GM20431 (cell line): ENCODE data around the gene PIAS4.

Source experiments
- in situ Hi-C: fragments of 300-500 bp; cut with MseI, MboI; formaldehyde crosslinking; loops from one replicate; pipeline ENCODE4 v1.15.0; 2020; ENCODE audit warnings: low sequenced_read_pairs; ENCODE audit not compliant: unreplicated experiment

Gene PIAS4

DNA sequence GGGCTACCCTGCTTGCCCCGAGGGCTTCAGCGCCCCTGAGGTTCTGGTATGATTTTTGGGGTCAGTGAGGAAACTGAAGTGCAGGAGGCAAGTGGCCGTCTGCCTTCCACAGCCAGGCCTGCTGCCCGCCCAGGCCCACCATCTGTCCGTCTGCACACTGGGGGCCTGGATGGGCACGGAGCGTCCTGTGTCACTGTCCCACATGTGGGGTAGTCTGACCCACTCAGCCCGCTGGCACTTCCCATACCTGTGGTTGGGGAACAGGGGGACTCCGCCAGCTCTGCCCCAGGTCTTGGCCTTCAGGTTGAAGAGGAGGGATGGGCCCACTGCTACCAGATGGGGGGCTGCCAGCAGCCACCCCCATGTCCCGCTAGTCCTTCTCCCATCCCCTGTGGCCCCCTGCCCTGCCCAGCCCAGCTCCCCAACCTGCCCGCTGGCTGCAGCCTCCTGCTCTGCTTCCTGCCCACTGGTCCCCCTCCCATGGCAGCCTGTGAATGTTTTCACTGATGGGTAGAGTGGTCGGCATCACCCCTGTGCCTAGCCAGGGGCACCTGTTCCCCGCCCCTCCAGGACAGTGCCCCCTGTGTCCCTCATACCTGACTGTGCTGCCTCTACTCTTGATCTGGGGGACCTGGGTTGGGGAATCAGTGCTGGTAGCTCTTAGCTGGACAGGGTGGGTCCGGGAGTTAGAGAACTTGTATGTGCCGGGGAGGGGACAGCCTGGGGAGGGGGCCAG lies 9.5 kb downstream of the PIAS4 start:
- in situ Hi-C loops, result no loop called here

DNA sequence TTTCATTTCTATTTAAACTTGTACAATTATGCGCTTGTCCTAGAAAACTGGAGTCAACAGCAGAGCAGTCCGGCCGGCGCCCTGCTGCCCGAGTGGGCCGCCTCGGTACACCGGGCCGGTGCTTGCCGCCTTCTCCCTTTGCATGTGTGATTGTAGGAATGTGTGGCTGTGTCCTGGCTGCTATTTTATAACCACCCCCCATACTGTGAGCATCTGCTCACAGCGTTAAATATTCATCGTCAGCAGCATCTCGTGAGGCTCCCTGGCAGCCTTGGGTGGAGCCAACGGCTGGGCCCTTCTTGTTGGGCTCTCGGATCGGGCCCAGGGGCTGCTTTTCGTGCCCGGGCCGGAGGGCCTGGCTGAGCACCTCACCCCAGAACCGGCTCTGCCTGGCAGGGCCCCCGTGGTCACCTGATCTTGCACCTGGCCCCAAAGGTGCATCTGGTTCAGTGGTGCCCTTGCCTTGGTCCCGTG lies 10.6 kb downstream of the PIAS4 start:
- in situ Hi-C loops, result no loop called here

DNA sequence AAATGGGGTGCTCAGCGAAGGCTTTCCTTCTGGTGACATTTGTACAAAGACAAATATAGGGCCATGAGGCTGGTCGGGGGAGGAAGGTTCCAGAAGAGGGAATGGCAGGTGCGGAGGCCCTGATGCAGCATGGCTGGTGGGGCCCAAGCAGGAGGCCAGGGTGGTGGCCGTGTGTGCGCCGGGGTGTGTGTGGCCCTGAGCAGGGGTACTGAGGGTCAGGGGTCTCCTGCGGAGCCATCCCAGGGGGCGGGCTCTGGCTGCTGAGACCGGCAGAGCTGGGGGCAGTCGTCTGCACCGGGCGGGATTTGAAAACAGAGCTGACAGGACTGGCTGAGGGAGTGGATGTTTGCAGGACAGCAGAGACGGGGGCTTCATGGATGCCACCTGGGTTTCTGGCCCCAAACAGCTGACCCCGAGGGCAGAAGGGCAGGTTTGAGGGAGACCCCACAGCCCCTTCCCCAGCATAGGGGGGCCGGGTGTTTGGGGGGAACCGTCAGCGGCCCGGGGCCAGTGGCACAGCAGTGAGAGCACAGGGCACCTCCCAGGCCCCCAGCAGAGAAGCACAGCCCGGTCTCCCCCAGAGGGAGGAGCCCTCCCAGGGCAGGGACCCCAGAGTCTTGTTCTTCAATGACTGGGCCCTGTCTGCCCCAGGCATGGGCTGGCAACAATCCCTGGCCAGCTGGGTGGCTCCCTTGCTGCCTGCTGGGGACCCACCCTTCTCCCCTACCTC lies 11.4 kb downstream of the PIAS4 start:
- in situ Hi-C loops, result no loop called here

DNA sequence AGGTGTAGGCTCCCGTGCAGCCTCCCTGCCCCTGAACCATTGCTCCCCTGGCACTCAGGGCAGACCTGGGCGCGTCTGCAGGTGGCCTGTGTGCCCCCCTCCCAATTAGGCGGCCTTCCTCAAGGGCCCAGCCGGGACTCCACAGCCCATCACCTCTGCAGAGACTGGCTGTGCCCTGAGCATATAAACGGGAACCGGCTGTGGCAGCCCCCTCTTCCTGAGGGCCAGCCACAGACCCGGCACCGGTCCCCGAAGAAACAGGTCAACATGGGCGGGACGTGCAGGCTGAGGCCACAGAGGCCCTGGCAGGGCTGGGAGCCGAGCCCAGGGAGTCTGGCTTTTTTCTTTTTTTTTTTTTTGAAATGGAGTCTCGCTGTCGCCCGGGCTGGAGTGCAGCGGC lies 12.0 kb downstream of the PIAS4 start:
- in situ Hi-C loops, result no loop called here

DNA sequence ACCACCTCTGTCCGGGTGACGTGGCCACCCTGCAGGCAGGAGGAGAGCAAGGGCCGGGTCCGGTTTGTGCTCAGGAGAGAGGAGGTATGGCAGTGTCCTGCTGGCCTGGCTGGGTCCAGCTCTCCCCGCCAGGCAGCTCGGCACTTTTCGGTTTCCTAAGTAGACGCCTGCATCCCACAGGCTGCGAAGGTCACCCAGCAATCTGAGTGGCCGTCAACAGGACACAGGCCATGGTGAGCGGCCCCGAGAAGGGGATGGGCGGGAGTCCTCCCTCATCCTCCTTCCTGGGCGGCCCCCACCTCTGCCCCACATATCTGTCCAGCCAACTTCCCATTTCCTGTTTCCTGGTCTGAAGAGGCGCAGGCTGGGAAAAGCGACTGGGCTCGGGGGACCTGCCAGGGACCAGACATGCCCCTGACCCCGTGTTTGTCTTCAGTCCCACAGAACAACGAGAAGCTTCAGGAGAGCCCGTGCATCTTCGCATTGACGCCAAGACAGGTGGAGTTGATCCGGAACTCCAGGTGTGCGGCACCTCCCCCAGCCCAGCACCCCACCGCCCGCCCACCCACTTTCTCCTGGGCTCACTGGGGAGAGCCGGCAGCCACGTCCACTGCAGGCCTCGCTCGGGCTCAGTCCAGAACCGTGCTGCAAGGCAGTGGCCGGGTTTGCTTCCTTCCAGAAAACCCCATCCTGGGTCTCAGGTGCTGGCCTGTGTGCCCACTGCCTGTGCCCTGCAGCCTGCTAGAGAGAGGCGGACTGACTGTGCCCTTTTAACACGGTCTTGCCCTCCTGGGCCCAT lies 16.3 kb downstream of the PIAS4 start:
- in situ Hi-C loops, result no loop called here

DNA sequence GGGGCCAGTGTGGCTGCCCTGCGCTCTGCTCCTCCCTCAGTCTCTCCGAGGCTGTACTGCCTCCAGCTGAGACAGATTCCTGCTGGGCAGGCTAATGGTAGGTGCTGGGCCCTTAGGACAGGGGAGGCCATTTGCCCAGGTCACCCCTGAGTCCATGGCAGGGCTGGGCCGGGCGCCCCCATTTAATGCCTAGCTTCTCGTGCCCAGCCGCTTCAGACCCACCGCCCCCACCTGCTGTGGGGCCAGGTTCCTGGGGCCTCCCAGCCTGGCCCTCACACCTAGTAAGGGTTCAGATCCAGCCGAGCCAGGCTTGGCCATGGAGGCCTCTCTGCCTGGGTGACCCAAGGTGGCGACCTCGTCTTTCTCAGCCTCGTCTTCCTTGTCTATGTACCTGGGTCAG lies 17.8 kb downstream of the PIAS4 start:
- in situ Hi-C loops, result no loop called here

DNA sequence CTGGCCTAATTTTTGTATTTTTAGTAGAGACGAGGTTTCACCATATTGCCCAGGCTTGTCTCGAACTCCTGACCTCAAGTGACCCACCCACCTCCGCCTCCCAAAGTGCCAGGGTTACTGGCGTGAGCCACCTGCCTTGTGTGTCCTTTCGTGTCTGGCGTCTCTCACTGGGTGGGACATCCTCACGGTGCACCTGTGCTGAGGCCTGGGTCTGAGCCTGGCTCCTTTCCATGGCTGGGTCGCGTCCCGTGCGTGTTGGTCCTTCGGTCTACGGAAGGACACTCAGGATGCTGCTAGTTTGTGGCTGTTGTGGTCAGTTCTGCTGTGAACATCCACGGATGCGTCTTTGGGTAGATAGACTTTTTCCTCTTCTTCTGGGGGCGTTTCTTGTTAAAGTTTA lies 19.6 kb downstream of the PIAS4 start:
- in situ Hi-C loops, result no loop called here

DNA sequence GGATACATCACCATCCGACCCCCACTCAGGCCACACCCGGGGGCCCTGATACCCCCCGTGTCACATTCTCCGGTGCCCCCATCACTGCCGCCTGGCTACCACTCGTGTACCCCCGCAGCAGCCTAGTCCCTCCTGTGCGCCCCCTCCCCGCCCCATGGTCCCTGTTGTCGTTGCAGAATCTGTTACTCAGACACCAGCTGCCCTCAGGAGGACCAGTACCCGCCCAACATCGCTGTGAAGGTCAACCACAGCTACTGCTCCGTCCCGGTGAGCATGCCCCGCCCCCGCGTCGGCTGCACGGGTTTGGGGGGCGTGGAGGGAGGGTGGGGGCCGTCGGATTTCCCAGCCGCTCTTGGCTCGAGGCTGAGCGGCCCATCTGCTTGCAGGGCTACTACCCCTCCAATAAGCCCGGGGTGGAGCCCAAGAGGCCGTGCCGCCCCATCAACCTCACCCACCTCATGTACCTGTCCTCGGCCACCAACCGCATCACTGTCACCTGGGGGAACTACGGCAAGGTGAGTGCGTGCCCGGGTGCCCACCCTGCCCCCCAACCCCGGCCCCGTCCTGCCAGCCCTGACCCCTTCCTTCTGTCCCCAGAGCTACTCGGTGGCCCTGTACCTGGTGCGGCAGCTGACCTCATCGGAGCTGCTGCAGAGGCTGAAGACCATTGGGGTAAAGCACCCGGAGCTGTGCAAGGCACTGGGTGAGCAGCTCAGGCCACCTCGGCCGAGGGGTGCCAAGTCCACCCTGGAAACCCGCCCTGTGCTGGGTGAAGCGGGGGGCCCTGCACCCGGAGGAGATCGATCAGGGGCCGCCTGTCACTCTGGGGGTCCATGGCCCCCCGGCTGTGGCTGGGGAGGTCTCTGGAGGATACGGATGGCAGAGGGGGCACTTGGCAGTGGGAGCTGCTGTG lies 21.1 kb downstream of the PIAS4 start:
- in situ Hi-C loops, result no loop called here

DNA sequence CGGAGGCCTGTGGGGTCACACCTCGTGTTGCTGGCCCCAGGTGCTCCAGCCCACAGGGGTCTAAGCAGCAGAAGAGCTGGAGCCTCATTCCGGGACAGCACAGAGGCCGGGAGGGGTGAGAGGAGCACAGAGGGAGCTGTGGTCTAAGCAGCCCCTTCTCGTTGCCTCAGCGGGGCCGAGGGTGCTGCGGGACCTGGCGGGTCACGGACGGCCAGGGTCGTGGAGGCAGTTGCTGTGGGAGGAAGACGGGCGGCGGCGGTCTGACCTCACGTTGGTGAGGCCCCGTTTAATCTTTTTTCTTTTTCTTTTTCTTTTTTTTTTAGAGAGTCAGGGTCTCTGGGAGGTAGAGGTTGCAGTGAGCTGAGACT lies 21.7 kb downstream of the PIAS4 start:
- in situ Hi-C loops, result no loop called here

DNA sequence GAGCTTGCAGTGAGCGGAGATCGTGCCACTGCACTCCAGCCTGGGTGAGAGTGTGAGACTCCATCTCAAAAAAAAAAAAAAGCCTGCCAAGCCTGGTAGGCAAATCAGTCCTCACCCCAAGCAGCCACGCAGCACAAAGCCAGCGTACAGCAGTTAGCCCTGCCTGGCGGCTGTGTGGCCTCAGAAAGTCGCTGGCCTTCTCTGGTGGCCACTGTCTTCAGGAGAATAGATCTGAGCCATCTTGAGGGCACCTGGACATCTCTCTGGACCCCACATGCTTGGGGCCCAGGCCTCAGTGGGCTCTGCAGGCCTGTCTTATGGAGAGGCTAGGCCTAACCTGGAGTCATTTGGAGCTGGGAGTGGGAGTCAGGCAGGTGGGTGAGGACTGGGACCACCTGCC lies 23.0 kb downstream of the PIAS4 start:
- in situ Hi-C loops, result no loop called here

DNA sequence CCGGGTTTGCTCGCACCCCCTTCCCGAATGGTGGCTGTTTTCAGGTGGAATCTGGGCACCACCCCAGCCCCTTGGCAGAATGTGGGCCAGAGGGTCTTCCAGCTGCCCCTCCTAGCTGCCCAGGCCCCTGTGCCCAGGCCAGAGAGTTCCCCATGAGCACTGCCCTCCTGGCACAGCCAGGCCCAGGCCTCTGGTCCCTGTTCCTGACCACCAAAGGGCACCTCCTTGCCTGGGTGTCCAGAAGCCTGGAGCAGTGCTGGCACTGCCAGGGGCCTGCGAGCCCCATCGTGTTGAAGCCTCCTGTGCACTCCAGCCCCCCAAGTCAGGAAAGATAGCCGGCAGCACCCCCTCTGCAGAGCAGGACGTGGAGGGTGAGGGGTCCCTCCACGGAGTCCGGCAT lies 23.4 kb downstream of the PIAS4 start:
- in situ Hi-C loops, result no loop called here

DNA sequence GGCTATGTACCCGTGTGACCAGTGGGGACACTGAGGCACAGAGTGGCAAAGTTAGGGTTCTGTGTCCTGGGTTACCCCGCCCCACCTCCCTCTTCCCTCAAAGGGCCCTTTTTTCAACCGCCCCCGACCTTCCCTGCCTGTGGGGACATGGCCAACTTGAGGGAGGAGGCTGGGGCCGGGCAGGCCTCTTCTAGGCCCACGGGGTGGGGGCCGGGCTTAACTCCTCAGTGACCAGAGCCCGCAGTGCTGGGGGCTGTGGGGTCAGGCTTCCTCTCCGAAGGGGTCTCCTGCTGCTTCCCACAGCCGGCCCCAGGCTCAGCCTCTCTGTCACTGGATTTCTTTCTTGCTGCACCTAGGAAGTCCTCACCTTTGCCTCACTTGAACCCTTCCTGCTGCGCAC lies 23.9 kb downstream of the PIAS4 start:
- in situ Hi-C loops, result no loop called here

DNA sequence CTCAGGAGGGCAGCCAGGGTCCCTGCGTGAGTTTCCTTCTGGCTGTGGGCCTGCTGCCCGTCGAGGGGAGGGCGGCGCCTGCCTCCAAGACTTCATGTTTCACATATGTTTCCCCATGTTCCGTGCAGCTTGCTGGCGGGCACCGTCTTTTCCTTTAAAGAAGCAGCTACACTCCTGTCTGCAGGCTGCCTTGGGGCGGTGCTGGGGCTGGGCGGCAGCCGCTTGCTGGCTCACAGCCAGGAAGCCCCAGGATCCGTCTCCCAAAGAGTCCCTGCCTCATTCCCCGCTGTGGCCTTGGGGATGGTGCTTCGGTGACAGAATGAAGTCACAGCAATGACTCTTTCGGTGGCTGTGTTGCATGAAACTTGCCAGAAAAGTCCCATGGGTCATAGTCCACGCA lies 24.9 kb downstream of the PIAS4 start:
- in situ Hi-C loops, result no loop called here

DNA sequence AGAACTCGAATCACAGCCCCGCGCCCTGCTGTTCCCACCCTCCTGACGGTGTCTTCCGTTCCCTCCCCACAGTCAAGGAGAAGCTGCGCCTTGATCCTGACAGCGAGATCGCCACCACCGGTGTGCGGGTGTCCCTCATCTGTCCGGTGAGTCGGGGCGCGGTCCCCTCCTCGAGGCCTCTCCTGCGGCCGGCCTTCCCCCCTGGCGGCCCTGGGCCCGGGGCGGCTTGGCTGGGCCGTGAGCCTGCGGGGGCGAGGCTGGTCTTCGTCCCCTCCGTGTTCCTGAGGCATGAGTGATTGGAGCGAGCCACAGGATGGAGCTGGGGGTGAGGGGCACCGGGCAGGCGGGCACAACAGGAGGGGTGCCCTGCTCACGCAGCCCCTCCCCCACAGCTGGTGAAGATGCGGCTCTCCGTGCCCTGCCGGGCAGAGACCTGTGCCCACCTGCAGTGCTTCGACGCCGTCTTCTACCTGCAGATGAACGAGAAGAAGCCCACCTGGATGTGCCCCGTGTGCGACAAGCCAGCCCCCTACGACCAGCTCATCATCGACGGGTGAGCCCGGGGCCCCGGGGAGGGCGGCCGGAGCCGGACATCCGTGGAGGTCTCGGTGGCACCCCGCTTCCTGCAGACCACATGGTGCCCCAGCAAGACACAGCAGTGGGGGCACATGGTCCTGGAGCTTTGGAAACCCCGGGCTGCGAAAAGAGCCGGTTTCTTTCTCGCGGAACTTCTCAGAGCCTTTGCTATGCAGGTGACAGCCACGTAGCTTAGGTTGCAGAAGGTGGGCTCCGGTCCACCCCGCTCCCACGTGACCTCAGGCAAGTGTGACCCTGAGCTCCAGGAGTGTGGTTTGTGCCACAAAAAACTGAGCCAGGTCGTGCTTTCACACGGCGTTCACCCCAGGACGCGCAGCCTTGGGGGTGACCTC lies 25.8 kb downstream of the PIAS4 start:
- in situ Hi-C loops, result no loop called here

DNA sequence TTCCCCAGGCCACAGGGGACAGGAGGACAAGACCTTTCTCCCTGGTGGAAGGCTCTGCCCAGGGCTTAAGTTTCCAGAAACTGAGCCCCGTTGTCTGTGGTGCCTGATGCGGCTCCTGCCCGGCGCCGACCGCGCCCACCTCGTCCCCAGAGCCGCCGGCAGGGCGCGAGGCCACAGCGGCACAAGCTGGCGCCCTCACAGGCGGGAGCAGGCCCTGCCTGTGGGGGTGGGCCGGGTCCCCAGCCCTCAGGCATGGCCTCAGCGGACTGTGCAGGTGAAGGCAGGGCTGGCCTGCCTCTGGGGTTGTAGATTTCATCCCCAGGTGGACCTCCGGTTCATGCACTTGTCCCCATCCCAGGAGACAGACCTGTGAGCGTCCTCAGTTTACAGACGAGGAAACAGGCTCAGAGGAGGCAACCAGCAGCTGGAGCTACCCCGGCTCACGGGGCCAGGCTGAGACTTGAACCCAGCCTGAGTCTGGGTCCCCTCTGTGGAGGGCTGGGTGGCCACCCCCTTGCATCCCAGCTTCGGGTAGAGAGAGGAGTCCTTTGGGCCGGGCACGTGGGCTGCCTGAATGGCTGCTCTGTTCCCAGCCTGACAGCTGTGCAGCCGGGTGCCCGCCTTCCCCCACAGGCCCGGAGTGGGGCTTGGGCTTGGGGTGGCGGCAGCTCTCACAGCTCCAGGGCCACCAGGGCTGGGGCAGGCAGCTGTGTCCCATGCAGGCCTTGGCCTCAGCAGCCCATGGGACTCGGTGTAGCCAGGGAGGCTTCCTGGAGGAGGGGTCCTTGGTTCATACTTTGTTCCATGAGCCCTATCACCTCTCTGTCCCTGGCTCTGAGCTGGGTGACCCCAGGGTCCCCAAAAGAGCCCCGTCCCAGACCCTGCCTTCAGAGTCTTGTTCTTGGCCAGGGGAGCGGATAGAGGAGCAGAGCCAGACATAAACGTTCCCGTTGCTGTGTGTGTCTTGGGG lies 26.8 kb downstream of the PIAS4 start:
- in situ Hi-C loops, result no loop called here

DNA sequence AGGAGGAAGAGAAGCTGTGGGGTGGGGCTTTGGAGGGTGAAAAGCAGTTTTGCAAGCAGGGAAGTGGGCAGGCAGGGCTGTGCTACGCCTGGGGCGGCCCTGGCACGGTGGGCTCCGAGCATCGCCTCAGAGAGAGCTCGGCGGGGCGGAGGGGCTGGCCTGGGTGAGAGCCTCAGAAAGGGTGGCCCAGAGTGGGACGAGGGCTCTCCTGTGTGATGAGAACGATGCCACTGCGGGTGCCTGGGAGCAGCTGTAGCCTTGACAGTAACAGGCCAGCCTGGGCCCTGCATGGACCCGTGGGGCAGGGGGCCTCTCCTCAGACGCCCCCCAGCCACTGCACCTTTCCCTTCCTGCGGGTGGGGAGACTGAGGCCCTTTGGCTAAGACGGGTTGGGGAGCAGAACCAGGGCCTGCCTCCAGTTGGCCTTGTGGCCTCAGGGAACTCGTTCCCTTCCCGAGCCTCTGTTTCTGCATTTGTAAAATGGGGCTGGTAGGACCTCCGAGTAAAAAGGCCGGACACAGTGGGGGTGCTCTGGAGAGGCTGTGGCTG lies 27.6 kb downstream of the PIAS4 start:
- in situ Hi-C loops, result no loop called here

DNA sequence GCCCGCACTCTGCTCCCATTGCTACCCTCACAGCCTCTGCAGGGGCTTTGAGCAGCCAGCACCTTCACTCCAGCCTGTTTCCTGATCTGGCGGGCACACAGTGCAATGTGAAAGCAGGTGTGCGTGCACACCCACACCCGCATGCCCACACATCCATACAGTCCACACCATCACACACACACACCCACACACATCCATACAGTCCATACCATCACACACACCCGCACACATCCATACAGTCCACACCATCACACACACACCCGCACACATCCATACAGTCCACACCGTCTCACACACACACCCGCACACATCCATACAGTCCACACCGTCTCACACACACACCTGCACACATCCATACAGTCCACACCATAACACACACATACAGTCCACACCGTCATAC lies 28.0 kb downstream of the PIAS4 start:
- in situ Hi-C loops, result no loop called here
